HG02571 (cell line): ENCODE results near the gene SSX7.
"Not testable (repeated sequence)": the region's sequence is repeated elsewhere in the genome, so short reads cannot be mapped to it uniquely, and the experiment has no call there.

Source experiments
- ATAC-seq: cut with Tn5 transposase; IDR thresholded peaks from one replicate; pipeline ENCODE4 v1.9.1; 2021; ENCODE audit warnings: mild to moderate bottlenecking, moderate library complexity; ENCODE audit not compliant: unreplicated experiment

The SSX7 gene

GRCh38 chrX:52654800-52655199, at the start of gene SSX7:
SSX7 (minus strand) TSS chrX:52654900; CDS start chrX:52653472, 1,428 bp downstream.
- ATAC-seq = not testable (repeated sequence)

DNA sequence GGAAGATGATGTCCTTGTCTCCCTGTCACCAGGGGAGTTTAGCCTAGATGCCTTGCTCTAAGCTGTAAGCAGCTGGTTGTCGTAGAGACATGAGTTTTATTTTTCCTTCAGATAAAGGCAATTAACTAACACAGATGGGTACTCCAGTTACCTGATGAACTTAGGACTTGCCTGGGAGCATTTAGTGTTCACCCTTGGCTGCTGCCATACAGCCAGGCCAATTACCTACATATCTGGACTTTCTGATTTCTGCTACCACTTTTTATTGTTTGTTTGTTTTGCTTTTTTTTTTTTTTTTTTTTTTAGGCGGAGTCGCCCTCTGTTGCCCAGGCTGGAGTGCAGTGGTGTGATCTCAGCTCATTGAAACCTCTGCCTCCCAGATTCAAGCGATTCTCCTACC, 37.3 kb upstream of the SSX7 start:
- ATAC-seq = not testable (repeated sequence)

- not testable (repeated sequence) for ATAC-seq
These were observed 7.5 kb upstream of the SSX7 start for GRCh38 chrX:52662218-52662617.

GRCh38 chrX:52655475-52655874, 775 bp upstream of the SSX7 start:
- ATAC-seq = not testable (repeated sequence)

DNA sequence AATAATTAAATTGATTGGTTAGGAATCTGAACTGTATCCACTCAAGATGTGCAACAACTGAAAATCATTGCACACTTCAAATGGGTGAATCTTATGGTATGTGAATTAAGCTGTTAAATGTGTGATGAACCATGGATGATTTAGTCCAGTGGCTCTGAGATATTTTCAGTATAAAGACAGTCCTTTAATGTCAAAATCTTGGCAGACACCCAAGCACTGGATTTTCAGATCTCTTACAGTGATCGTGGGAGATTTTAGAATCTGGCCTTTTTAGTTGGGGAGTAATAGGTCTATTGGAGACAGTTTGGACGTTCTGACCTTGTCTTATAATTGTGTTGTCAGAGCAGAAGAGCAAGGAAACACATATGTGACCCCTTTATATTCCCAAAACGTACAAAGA, 4.0 kb downstream of the SSX7 start:
- not testable (repeated sequence) for ATAC-seq

GRCh38 chrX:52648956-52649355, 5.7 kb downstream of the SSX7 start:
- ATAC-seq = not testable (repeated sequence)

DNA sequence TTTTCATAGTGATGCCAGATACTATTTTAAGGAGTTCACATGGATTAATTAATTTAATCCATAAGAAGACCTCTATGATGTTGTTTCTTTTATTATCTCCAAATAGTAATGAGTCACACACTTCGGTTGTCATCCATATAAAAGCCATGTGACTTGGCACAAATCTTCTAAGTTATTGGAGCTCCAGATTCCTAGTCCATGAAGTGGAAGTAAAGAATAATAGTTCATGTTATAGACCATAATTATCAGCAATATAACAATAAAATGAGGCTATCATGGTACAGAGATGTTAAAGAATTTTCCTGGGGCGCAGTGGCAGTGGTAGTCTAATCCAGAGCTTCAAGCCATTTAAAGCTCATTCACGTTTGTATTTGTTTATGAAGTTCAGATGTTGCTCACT, 26.2 kb downstream of the SSX7 start:
- ATAC-seq = not testable (repeated sequence)

DNA sequence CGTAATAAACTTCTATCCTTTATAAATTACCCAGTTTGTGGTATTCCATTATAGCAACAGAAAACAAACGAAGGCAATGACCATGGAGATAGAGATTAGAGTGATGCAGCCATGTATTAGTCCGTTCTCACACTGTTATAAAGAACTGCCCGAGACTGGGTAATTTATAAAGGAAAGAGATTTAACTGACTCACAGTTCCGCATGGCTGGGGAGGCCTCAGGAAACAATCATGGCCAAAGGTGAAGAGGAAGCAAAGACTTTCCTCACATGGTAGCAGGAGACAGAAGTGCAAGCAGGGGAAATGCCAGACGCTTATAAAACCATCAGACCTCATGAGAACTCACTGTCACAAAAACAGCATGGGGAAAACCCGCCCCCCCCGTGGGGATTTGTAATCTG, 34.0 kb downstream of the SSX7 start:
- not testable (repeated sequence) for ATAC-seq

GRCh38 chrX:52608961-52609360, 45.7 kb downstream of the SSX7 start:
- no peak for ATAC-seq

- not testable (repeated sequence) for ATAC-seq
These were observed 51.5 kb downstream of the SSX7 start for GRCh38 chrX:52603151-52603550.

DNA sequence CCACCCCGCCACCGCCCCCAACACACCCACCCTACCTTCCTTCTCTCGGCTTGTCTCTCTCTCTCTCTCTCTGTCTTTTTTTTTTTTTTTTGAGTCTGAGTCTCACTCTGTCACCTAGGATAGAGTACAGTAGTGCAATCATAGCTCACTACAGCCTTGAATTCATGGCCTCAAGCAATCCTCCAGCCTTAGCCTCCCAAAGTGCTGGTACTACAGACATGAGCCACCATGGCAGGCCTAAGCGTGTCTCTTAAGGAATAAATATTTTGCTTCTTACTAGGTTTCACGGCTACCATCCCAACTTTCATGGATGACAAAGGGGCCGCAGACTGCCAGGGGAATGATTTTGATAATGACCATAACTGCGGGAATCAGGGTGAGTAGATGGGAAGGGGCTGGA, 55.8 kb downstream of the SSX7 start:
- no peak for ATAC-seq

DNA sequence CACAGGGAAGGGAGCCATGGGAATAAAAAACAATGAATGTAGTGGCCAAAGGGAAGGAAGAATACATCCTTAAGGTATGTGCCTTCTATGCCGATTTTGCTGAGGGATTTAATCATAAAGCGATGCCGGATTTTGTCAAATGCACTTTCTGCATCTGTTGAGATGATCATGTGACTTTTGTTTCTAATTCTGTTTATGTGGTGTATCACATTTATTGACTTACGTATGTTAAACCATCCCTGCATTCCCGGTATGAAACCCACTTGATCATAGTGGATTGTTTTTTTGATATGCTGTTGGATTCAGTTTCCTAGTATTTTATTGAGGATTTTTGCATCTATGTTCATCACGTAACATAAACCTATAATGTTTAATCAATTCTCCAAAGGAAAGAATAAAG, 60.0 kb downstream of the SSX7 start:
- no peak for ATAC-seq
